Left cardiac atrium (tissue), 4 donors: Measurements from ENCODE around the gene MEGF11. TPM values are rescaled to one million over a fixed set of nuclear protein-coding genes. Genes with fewer than 3 reads are reported as not detected.
A peak's percentile ranks its signal among the peaks of the same experiment; 100 is the strongest.

ENCODE experiments used
- ATAC-seq, 2 donors: fragments of 200-7000 bp; cut with Tn5 transposase; one replicate each; pipeline ENCODE4 v1.9.1; 2020; ENCODE audit warnings: mild to moderate bottlenecking in 2 of 2, moderate library complexity in 2 of 2
- DNase-seq: peaks from one replicate; pipeline ENCODE4 v3.0.0-alpha.2; 2020
- intact Hi-C, 2 donors: fragments of 100-400 bp; cut with DNase I; formaldehyde crosslinking; loops; one replicate each; pipeline versions ENCODE4 v1.14.1 to v1.15.1; 2022 to 2023
- total RNA-seq, 2 donors: library from RNA; stranded (reverse); fragmentation: NEBNext Ultra II Directional; extraction: Animal tissue kit (Norgen Biotek cat#: 25700); gene quantifications; one replicate each; pipeline ENCODE4 v1.2.1, GENCODE V29; 2021
- donor health status: DM: no; HTN: yes; CAD: no.
- donor health status: DM: no; HTN: yes; CAD: no; lungs with severe emphysema.
- donor health status: DM: yes; HTN: yes; CAD: no.
- donor health status: Dilated cardiomyopathy.

Gene MEGF11
- total RNA-seq, 2 donors from 2014 or later: not detected

DNA sequence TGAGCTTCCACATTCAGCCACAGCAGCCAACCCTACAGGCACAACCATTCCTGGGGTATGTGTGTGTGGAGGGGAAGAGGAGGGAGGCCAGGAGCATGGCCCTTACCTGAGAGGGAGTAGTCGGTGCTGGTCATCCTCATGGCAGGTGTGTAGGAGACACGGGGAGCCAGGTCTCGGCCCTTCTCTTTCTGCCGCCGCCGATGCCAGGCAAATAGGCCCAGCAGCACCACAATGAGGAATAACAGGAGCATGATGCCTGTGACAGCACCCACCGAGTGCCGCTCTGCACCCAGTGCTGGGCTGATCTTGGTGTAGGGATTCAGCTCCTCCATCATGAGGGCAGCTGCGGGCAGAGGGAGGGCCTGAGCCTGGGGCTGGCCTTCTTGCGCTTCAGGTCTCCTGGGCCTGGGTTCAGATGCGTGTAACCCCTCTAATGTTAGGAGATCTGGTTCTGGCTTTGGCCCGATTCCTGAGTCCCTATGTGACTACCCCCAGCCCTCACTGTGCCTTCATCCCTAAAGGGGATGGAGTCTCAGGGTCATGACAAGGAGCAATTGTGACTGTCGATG, 339.8 kb downstream of the MEGF11 start:
- intact Hi-C loops: loop anchor here in 1 of 2 donors (5.0 kb wide), 1 partner anchor 374 kb away; no protein-coding TSS in a partner anchor
- ATAC-seq: no peak
- no peak for DNase-seq

GRCh38 chr15:65912235-65912634, 341.3 kb downstream of the MEGF11 start:
- intact Hi-C loops: loop anchor here in 1 of 2 donors (5.0 kb wide), 1 partner anchor 375 kb away; no protein-coding TSS in a partner anchor
- no peak for DNase-seq
- ATAC-seq: no peak

DNA sequence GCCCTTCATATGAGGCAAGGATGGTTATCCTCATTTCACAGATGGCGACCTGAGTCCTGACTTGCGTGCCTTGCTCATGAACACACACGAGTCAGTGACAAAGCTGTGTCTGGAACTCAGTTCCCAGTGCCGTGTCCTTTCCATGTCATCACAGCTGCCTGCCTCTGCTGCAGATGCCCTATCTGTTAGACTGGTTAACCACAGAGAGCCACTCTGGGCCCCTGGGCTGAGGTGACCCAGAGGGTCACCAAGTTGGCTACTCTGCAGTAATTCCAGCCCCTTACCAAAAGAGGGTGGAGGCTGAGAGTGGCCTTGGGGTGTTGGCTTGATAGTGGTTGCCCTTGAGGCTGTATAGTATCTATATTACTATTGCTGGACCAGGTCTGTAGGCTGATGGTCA, 343.2 kb downstream of the MEGF11 start:
- no peak for ATAC-seq
- no peak for DNase-seq
- intact Hi-C loops: loop anchor here in 1 of 2 donors (5.0 kb wide), 1 partner anchor 377 kb away; no protein-coding TSS in a partner anchor

DNA sequence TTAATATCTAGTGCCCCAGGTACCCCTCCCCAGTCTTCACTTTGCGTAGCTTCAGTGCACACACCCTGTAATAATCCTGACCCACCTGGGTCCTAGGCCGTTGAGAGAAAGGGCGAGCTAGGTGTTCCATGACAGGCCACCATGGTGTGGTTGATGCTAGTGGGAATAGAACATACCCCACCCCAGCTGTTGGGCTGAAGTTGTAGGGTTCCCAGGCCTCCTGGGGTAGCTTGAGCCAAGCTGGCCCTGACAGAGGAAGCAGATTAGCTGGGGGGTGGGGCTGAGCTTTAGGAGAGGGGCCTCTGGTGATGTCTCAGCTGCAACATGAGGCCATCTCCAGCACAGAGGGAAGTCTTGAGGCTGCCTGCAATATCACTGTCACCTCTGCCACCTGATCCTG, 343.7 kb downstream of the MEGF11 start:
- ATAC-seq (no peak), DNase-seq (no peak)
- intact Hi-C loops: loop anchor here in 1 of 2 donors (5.0 kb wide), 1 partner anchor 377 kb away; no protein-coding TSS in a partner anchor

- ATAC-seq (no peak), DNase-seq (no peak)
- intact Hi-C loops: no loop called here
Measured at GRCh38 chr15:65908876-65909275, 344.7 kb downstream of the MEGF11 start.

DNA sequence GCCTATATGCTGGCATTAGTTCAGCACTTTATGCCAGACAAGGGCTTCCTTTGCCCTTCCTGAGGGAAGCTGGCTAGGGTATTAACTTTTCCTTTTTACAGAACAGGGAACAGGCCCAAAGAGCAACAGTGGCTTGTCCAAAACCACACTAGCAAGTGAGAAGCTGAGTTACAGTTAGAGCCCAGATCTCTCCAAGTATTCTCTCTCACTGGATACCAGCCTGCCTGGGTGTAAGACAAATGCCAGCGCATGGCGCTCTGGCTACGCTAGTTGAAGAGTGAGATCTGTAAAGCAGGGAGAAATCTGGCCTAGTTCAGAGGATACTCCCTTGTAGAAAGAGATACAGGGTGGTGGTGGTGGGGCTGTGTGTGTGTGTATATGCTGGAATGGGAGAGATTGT, 345.9 kb downstream of the MEGF11 start:
- ATAC-seq (no peak), DNase-seq (no peak)
- intact Hi-C loops: no loop called here

DNA sequence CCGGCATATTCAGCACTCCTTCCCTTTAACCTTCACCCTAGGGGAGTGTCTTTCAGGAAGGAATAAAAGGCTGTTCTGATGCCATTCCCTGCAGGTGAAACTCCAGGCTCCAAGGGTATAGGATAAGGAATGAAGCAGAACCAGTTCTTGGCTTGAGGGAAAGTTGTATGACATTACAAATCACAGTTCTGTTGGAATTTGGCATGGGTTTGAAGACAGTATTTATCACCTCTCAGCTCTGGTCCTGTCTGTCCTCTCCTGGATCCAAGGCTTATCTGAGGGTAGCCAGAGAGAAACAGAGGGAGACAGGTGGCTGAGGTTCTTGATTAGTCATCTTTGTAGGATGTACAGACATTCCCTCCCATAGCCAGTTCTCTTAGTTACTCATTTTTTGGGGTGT, 347.2 kb downstream of the MEGF11 start:
- DNase-seq: no peak
- ATAC-seq: no peak
- intact Hi-C loops: no loop called here

GRCh38 chr15:65904301-65904700, 349.2 kb downstream of the MEGF11 start:
- ATAC-seq (peak in 1 of 2 donors; percentile 5), DNase-seq (no peak)
- intact Hi-C loops: no loop called here

GRCh38 chr15:65903296-65904073, 350.1 kb downstream of the MEGF11 start:
- intact Hi-C loops: no loop called here
- ATAC-seq (no peak), DNase-seq (no peak)

DNA sequence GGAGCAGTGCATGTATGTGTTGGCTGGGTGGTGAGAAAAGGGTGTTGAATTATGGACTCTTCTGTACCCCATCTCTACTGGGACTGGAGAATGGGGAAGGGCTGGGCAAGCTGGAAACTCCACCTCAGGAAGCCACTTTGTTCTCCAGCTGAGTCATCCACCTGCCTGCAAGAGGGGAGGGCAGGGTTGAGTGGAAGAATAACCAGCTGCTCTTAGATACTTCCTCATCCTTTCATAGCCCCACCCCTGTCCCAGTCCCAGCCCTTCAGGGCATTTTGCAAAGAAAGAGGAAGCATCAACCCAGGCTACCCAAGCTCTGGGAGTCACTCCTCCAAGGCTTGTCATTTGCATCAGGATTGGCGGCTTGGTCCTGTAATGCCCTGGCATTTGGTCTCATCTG, 351.2 kb downstream of the MEGF11 start:
- DNase-seq (peak; percentile 51), ATAC-seq (peak; percentile 55 to 91)
- intact Hi-C loops: no loop called here

GRCh38 chr15:65901836-65902235, 351.7 kb downstream of the MEGF11 start:
- intact Hi-C loops: no loop called here
- DNase-seq (no peak), ATAC-seq (no peak)

DNA sequence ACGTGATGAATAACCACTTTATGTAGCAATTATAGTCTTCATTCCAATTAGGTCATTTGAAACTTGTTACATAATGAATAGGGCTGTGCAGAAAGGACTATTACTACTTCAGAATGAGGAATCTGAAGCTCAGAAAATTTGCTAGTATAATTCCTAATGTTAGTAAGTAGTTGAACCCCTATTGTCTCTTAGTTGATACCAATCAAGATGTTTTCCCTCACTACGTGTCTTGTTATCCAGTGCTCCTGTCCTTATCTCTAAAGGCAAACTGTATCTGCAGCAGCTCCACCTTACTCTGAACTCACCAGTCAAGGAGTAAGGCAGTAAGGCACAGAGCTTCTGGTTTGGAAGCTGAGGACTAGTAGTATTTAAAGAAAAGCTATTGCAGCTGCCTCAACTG, 352.2 kb downstream of the MEGF11 start:
- DNase-seq (no peak), ATAC-seq (no peak)
- intact Hi-C loops: no loop called here

- no peak for DNase-seq
- ATAC-seq: no peak
Measured at GRCh38 chr15:65900488-65900887, 353.1 kb downstream of the MEGF11 start.

DNA sequence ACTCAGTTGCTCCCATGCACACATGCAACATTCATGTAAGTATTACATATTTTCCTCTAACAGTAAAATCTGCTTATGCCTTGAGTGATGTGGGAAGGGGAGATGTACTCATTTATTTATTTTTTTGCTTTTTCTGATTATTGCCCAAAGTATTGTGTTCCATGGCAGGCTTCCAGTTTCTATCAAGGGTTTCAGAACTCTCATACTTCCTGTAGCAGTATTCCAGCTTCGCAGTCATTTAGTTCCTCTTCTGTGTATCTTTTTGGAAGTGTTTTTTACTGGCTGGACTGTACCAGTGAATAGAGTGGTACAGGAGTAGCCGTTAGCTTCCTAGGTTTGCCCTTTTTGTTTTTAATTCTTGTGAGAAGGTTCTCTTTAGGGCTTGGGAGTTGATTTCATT, 357.3 kb downstream of the MEGF11 start:
- peak in 1 of 2 donors; percentile 22 for ATAC-seq
- DNase-seq: no peak

More at GRCh38 chr15:65900488-65900887, 353.1 kb downstream of the MEGF11 start:
- intact Hi-C loops: no loop called here

DNA sequence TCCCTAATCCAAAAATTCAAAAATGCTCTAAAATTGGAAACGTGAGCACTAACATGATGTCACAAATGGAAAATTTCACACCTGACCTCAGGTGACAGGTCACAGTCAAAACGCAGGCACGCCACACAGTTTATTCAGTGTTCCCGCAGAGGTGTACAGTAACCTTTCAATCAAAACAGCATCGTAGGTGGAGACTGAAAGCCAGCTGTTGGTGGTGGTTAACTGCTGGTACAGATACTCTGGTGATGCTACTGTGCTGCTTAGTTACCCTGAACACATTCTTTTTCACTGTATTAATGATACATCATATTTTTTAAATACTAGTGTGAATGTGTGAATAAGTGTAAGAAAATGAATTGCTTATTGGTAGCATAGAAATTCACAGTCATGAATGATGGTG, 360.5 kb downstream of the MEGF11 start:
- no peak for DNase-seq
- ATAC-seq: no peak
- intact Hi-C loops: no loop called here

More for the DNA sequence above, 357.3 kb downstream of the MEGF11 start:
- intact Hi-C loops: no loop called here

DNA sequence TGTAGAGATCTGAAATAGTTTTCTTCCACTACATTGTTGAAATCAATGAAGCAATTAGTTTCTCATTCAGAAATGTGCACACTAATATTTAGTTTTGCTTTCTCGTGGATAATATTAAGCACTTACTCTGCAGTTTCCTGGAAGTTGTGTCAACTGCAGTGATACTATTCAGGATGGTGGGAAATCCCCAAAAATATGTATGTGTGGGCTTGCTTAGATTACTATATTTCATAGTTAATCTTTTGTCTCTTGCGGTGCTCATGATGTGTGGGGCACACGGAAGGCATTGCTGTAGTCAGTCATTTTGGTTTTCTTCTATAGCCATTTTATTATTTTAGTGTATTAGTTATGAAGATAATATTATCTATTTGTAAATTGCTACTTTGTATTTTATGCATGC, 364.6 kb downstream of the MEGF11 start:
- ATAC-seq: no peak
- no peak for DNase-seq
- intact Hi-C loops: no loop called here

DNA sequence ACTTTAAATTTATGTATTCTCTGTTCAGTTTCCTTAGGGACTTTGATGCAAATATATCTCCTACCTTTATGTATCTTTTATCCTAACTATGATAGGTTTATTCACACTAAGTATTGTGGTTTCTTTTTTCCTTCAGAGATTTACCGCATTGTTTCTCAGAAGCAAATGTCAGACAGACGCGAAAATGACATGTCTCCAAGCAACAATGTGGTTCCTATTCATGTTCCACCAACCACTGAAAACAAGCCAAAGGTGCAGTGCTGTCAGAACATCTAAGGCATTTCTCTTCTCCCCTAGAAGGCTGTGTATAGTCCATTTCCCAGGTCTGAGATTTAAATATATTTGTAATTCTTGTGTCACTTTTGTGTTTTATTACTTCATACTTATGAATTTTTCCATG, 366.0 kb downstream of the MEGF11 start:
- no peak for DNase-seq
- no peak for ATAC-seq
- intact Hi-C loops: no loop called here

DNA sequence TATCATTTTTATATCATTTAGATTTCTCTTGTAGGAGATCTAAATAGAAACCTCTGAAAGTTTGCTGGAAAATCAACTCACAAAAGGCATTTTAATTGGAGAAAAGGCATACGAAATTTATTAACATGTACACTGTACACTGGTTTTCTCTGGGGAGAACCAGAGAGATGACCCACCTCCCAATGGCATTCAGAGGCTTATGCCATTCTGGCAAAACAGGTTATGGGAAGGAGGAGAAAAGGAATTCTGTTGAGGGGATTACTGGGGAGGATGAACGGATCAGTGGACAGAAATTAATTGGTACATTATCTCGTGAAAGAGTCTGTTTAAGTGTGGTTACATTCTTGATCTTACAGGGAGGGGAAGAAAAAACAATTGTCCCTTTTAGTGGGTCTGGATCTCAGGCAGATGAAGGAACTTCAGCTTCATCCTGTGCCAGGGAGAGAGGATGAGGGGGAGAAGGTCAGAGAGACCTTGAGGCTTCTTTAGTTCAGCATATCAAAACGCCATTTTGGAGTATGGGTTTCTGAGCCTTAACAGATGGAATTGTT, 367.8 kb downstream of the MEGF11 start:
- ATAC-seq (no peak), DNase-seq (no peak)
- intact Hi-C loops: no loop called here

DNA sequence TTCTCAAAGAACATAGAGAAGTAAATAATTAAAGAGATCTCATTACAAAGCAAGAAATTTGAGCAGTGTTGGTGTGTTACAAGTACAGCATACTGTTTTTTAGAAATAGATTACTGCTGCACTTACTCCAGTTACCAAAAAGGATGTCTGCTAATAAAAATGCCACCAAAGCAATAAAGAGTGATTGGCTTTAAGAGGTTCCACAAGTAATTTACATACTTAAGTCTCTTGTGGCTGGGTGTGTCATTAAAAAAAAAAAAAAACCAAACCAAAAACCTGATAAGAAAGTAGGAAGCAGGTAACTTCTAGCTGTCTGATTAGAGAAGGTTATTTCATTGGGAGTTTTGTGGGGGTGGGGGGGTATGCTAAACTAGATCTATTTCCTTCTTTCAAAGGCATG, 369.0 kb downstream of the MEGF11 start:
- DNase-seq (no peak), ATAC-seq (no peak)
- intact Hi-C loops: no loop called here

- DNase-seq: no peak
- no peak for ATAC-seq
- intact Hi-C loops: no loop called here
Measured at GRCh38 chr15:65883571-65883970, 370.0 kb downstream of the MEGF11 start.
